GM12865 (cell line): Measurements from ENCODE around the gene PGS1.

ENCODE experiments used
- DNase-seq: peaks from one replicate; pipeline ENCODE4 v3.0.0; 2010; ENCODE audit warnings: low read depth
- H3K4me3 ChIP-seq: 2 replicates; pipeline ENCODE4 v1.5.1; 2011; ENCODE audit warnings: mild to moderate bottlenecking, low read depth, low read length, control low read depth
- CTCF ChIP-seq: IDR thresholded peaks from 2 replicates; pipeline ENCODE4 v1.5.1; 2011; ENCODE audit warnings: low read length, control low read depth, low read depth, inconsistent platforms; ENCODE audit not compliant: insufficient read depth; ENCODE audit errors: missing control alignments

The PGS1 gene

GRCh38 chr17:78438271-78438691 lies 59.8 kb downstream of the PGS1 start:
- no peak overlapping the region for H3K4me3 ChIP-seq
- TF ChIP-seq CTCF: no peak
- DNase-seq: no peak

GRCh38 chr17:78438694-78439325 lies 60.4 kb downstream of the PGS1 start:
- DNase-seq: no peak
- no peak overlapping the region for H3K4me3 ChIP-seq
- no peak for TF ChIP-seq CTCF

GRCh38 chr17:78441271-78441971 lies 63.0 kb downstream of the PGS1 start:
- no peak for DNase-seq
- TF ChIP-seq CTCF: no peak
- no peak overlapping the region for H3K4me3 ChIP-seq

GRCh38 chr17:78442648-78443218 lies 64.3 kb downstream of the PGS1 start:
- no peak for DNase-seq

GRCh38 chr17:78444392-78444791 lies 65.9 kb downstream of the PGS1 start:
- no peak overlapping the region for H3K4me3 ChIP-seq

More at GRCh38 chr17:78442648-78443218, 64.3 kb downstream of the PGS1 start:
- TF ChIP-seq CTCF: no peak
- H3K4me3 ChIP-seq: no peak overlapping the region

GRCh38 chr17:78446833-78447232 lies 68.4 kb downstream of the PGS1 start:
- no peak for TF ChIP-seq CTCF
- DNase-seq: no peak

More at GRCh38 chr17:78444392-78444791, 65.9 kb downstream of the PGS1 start:
- TF ChIP-seq CTCF: no peak
- no peak for DNase-seq

More at GRCh38 chr17:78446833-78447232, 68.4 kb downstream of the PGS1 start:
- no peak overlapping the region for H3K4me3 ChIP-seq
